OCI-LY7 (cell line): Measurements from ENCODE around the gene ZCCHC14. TPM values are rescaled to one million over a fixed set of nuclear protein-coding genes. Genes with fewer than 3 reads are reported as not detected.

ENCODE experiments used
- BruUV-seq: library from RNA; stranded (reverse); fragments of 400-500 nt; replicated peaks from 2 replicates; lab custom pipeline; 2021; lab: Mats Ljungman, UMichigan
- CTCF ChIA-PET: fragments of 300-600 bp; sonication (Branson Sonifier 250); formaldehyde crosslinking; loops from one replicate; lab custom pipeline; 2022; ENCODE audit warnings: antibody characterized with exemption; ENCODE audit not compliant: unreplicated experiment; lab: Charles Lee
- POLR2A ChIA-PET: fragments of 300-600 bp; sonication (Branson Sonifier 250); formaldehyde crosslinking; loops from one replicate; lab custom pipeline; 2022; ENCODE audit warnings: antibody characterized with exemption; lab: Charles Lee
- DNase-seq: peaks from one replicate; pipeline ENCODE4 v3.0.0-alpha.2; 2015; ENCODE audit warnings: low spot score
- H2AFZ ChIP-seq: fragments of 200-600 bp; sonication (generic), shearing (Covaris generic); 2 replicates; pipeline ENCODE4 v1.6.1; 2014; ENCODE audit warnings: mild to moderate bottlenecking, antibody characterized with exemption, low read length, moderate library complexity
- H3K27ac ChIP-seq: fragments of 200-600 bp; sonication (generic); 2 replicates; pipeline ENCODE4 v1.5.1; 2014; ENCODE audit warnings: mixed run types, low read depth, mild to moderate bottlenecking, moderate library complexity, low read length, inconsistent platforms; ENCODE audit not compliant: poor library complexity, severe bottlenecking
- H3K36me3 ChIP-seq: fragments of 200-600 bp; sonication (generic); 2 replicates; pipeline ENCODE4 v1.6.1; 2014; ENCODE audit warnings: mild to moderate bottlenecking, antibody characterized with exemption, low read length, moderate library complexity, mixed read lengths; ENCODE audit not compliant: insufficient read depth
- H3K4me1 ChIP-seq: fragments of 200-600 bp; sonication (generic); 2 replicates; pipeline ENCODE4 v1.5.1; 2014; ENCODE audit warnings: mild to moderate bottlenecking, low read length; ENCODE audit not compliant: insufficient read depth, poor library complexity, severe bottlenecking
- H3K4me2 ChIP-seq: fragments of 200-600 bp; sonication (generic); 2 replicates; pipeline ENCODE4 v1.6.1; 2014; ENCODE audit warnings: mild to moderate bottlenecking, low read length
- H3K4me3 ChIP-seq: fragments of 200-600 bp; sonication (generic); 2 replicates; pipeline ENCODE4 v1.5.1; 2014; ENCODE audit warnings: mild to moderate bottlenecking, low read depth, low read length; ENCODE audit not compliant: poor library complexity, severe bottlenecking
- H3K79me2 ChIP-seq: fragments of 200-600 bp; sonication (generic); 2 replicates; pipeline ENCODE4 v1.6.1; 2016; ENCODE audit warnings: low read depth, mild to moderate bottlenecking, low read length, moderate library complexity, mixed read lengths; ENCODE audit not compliant: insufficient read depth
- H3K9me2 ChIP-seq: fragments of 200-600 bp; sonication (generic); 2 replicates; pipeline ENCODE4 v1.6.1; 2016; ENCODE audit warnings: mild to moderate bottlenecking, low read length, mixed read lengths; ENCODE audit not compliant: insufficient read depth
- H3K9me3 ChIP-seq: fragments of 200-600 bp; sonication (generic); 2 replicates; pipeline ENCODE4 v1.6.1; 2014; ENCODE audit warnings: mild to moderate bottlenecking, mixed run types, low read length, mixed read lengths
- H4K20me1 ChIP-seq: fragments of 200-600 bp; sonication (generic); 2 replicates; pipeline ENCODE4 v1.6.1; 2014; ENCODE audit warnings: mild to moderate bottlenecking, antibody characterized with exemption, low read length, moderate library complexity, mixed read lengths; ENCODE audit not compliant: insufficient read depth
- EZH2phosphoT487 ChIP-seq: fragments of 200-600 bp; sonication (generic); IDR thresholded peaks from 2 replicates; pipeline ENCODE4 v1.6.1; 2018; ENCODE audit warnings: low read depth, borderline replicate concordance, mild to moderate bottlenecking, mixed run types, antibody characterized with exemption, low read length, moderate library complexity, mixed read lengths
- intact Hi-C: fragments of 100-400 bp; cut with micrococcal nuclease; formaldehyde crosslinking; loops from one replicate; pipeline ENCODE4 v1.10.0; 2022; ENCODE audit not compliant: unreplicated experiment
- total RNA-seq, 2 experiments: library from RNA; depleted of rRNA in 1 of 2; stranded (reverse); fragments of >200 nt in 1 of 2; shearing (Covaris generic) in 1 of 2; gene quantifications; 2 replicates each; pipeline ENCODE4 v1.2.3, GENCODE V29; 2014 to 2022
- TF ChIP-seq, protein P1 (sequence below): fragments of 200-600 bp; sonication (generic); conservative IDR thresholded peaks from 2 replicates; pipeline ENCODE4 v1.5.1; 2014; ENCODE audit warnings: mild to moderate bottlenecking, antibody characterized with exemption, low read length, moderate library complexity, mixed read lengths

ZCCHC14 gene
- total RNA-seq, 2 experiments from 2014 or later: 8.5 to 17.1 TPM

DNA sequence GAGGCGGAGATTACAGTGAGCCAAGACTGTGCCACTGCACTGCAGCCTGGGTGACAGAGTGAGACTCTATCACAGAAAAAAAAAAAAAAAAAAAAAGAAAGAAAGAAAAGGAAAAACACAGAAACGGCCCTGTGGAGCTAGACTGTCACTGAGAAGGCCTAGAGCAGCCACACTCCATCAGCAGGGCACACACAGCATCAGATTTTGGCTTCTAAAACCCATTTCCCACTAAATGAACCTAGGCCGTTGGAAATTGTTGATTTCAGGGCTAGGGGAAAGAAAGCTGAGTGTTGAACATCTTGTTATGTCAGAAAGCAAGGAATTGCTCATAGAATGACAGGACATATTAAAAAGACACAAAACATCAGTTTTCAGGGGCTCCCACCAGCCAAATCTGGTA, 48.9 kb downstream of the ZCCHC14 start:
- CTCF ChIA-PET: no interaction called here
- H4K20me1 ChIP-seq: no peaks in the 10 kb centered on the region
- H3K4me1 ChIP-seq: no peaks in the 10 kb centered on the region
- H3K4me3 ChIP-seq: no peak overlapping the region
- H3K9me2 ChIP-seq: no peaks in the 10 kb centered on the region
- DNase-seq: no peak
- H3K36me3 ChIP-seq: peaks cover 34% of the 10 kb centered on the region
- TF ChIP-seq EZH2phosphoT487: no peak
- TF ChIP-seq, protein P1, sequence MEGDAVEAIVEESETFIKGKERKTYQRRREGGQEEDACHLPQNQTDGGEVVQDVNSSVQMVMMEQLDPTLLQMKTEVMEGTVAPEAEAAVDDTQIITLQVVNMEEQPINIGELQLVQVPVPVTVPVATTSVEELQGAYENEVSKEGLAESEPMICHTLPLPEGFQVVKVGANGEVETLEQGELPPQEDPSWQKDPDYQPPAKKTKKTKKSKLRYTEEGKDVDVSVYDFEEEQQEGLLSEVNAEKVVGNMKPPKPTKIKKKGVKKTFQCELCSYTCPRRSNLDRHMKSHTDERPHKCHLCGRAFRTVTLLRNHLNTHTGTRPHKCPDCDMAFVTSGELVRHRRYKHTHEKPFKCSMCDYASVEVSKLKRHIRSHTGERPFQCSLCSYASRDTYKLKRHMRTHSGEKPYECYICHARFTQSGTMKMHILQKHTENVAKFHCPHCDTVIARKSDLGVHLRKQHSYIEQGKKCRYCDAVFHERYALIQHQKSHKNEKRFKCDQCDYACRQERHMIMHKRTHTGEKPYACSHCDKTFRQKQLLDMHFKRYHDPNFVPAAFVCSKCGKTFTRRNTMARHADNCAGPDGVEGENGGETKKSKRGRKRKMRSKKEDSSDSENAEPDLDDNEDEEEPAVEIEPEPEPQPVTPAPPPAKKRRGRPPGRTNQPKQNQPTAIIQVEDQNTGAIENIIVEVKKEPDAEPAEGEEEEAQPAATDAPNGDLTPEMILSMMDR: no peak
- no peaks in the 10 kb centered on the region for H3K79me2 ChIP-seq
- intact Hi-C loops: no loop called here
- H2AFZ ChIP-seq: no peak overlapping the region
- BruUV-seq: no TSS peak
- no peak overlapping the region for H3K27ac ChIP-seq
- H3K4me2 ChIP-seq: no peak overlapping the region
- H3K9me3 ChIP-seq: no peaks in the 10 kb centered on the region
- POLR2A ChIA-PET: interaction anchor here (0.8 to 1.3 kb wide), 2 partner anchors 10 to 20 kb away, joined by 3 to 5 read pairs; no protein-coding TSS in a partner anchor

- no peaks in the 10 kb centered on the region for H3K9me3 ChIP-seq
- ChIA-PET CTCF (no interaction called here), POLR2A (no interaction called here)
- DNase-seq: no peak
- no peaks in the 10 kb centered on the region for H3K4me1 ChIP-seq
- no peak overlapping the region for H3K4me3 ChIP-seq
- no peaks in the 10 kb centered on the region for H4K20me1 ChIP-seq
- intact Hi-C loops: no loop called here
- H3K4me2 ChIP-seq: no peak overlapping the region
- no peak overlapping the region for H3K27ac ChIP-seq
- TF ChIP-seq, protein P1: no peak
- no peak for TF ChIP-seq EZH2phosphoT487
- H3K36me3 ChIP-seq: peaks cover 25% of the 10 kb centered on the region
- no peak overlapping the region for H2AFZ ChIP-seq
- H3K9me2 ChIP-seq: no peaks in the 10 kb centered on the region
- BruUV-seq: no TSS peak
- no peaks in the 10 kb centered on the region for H3K79me2 ChIP-seq
These were observed 49.8 kb downstream of the ZCCHC14 start for GRCh38 chr16:87443016-87443415.

GRCh38 chr16:87442581-87442966, 50.2 kb downstream of the ZCCHC14 start:
- CTCF ChIA-PET: no interaction called here

More at GRCh38 chr16:87442581-87442966, 50.2 kb downstream of the ZCCHC14 start:
- H3K4me1 ChIP-seq: no peaks in the 10 kb centered on the region
- no peaks in the 10 kb centered on the region for H4K20me1 ChIP-seq
- no peak overlapping the region for H3K27ac ChIP-seq
- H3K4me2 ChIP-seq: no peak overlapping the region
- no peak overlapping the region for H3K4me3 ChIP-seq
- POLR2A ChIA-PET: interaction anchor here (0.7 kb wide), 1 partner anchor 1351 kb away, joined by 3 read pairs; no protein-coding TSS in a partner anchor
- no peaks in the 10 kb centered on the region for H3K9me2 ChIP-seq
- no peak overlapping the region for H2AFZ ChIP-seq
- TF ChIP-seq EZH2phosphoT487: no peak
- TF ChIP-seq, protein P1: no peak
- no peak for DNase-seq
- intact Hi-C loops: no loop called here
- no TSS peak for BruUV-seq
- peaks cover 20% of the 10 kb centered on the region for H3K36me3 ChIP-seq
- H3K9me3 ChIP-seq: no peaks in the 10 kb centered on the region
- no peaks in the 10 kb centered on the region for H3K79me2 ChIP-seq
